ENCODE data around the gene HAUS8. TPM values are rescaled to one million over a fixed set of nuclear protein-coding genes. Genes with fewer than 3 reads are reported as not detected.

Gene HAUS8
- total RNA-seq, 1 donor from 2014 or later: 10.8 TPM

- peak; percentile 59 for DNase-seq (ENCODE audit: low spot score)
Observed at GRCh38 chr19:17075864-17076542, 751 bp upstream of the HAUS8 start.

GRCh38 chr19:17074634-17075034 lies 618 bp downstream of the HAUS8 start:
- no peak for DNase-seq (ENCODE audit: low spot score)

GRCh38 chr19:17073869-17074633 lies 1.2 kb downstream of the HAUS8 start:
- peak; percentile 49 for DNase-seq (ENCODE audit: low spot score)

- no peak for DNase-seq (ENCODE audit: low spot score)
Observed at GRCh38 chr19:17070912-17071311, 4.3 kb downstream of the HAUS8 start.

- DNase-seq (ENCODE audit: low spot score): no peak
Observed at GRCh38 chr19:17070421-17070820, 4.8 kb downstream of the HAUS8 start.

- DNase-seq (ENCODE audit: low spot score): no peak
Observed at GRCh38 chr19:17069193-17069592, 6.1 kb downstream of the HAUS8 start.

GRCh38 chr19:17063428-17063827 lies 11.8 kb downstream of the HAUS8 start:
- DNase-seq (ENCODE audit: low spot score): no peak

GRCh38 chr19:17061691-17062090 lies 13.6 kb downstream of the HAUS8 start:
- DNase-seq (ENCODE audit: low spot score): no peak

- no peak for DNase-seq (ENCODE audit: low spot score)
Observed at GRCh38 chr19:17061205-17061604, 14.0 kb downstream of the HAUS8 start.

GRCh38 chr19:17060802-17061201 lies 14.4 kb downstream of the HAUS8 start:
- DNase-seq (ENCODE audit: low spot score): no peak

GRCh38 chr19:17058236-17058635 lies 17.0 kb downstream of the HAUS8 start:
- DNase-seq (ENCODE audit: low spot score): no peak

GRCh38 chr19:17055636-17056035 lies 19.6 kb downstream of the HAUS8 start:
- no peak for DNase-seq (ENCODE audit: low spot score)

GRCh38 chr19:17054746-17055145 lies 20.5 kb downstream of the HAUS8 start:
- no peak for DNase-seq (ENCODE audit: low spot score)

- peak; percentile 54 for DNase-seq (ENCODE audit: low spot score)
Observed at GRCh38 chr19:17052439-17052838, 22.8 kb downstream of the HAUS8 start.

GRCh38 chr19:17049711-17050280 lies 25.5 kb downstream of the HAUS8 start:
- no peak for DNase-seq (ENCODE audit: low spot score)

- no peak for DNase-seq (ENCODE audit: low spot score)
Observed at GRCh38 chr19:17048885-17049453, 26.3 kb downstream of the HAUS8 start.

- no peak for DNase-seq (ENCODE audit: low spot score)
Observed at GRCh38 chr19:17045907-17046502, 29.2 kb downstream of the HAUS8 start.

GRCh38 chr19:17043744-17044143 lies 31.5 kb downstream of the HAUS8 start:
- no peak for DNase-seq (ENCODE audit: low spot score)

GRCh38 chr19:17041976-17042375 lies 33.3 kb downstream of the HAUS8 start:
- DNase-seq (ENCODE audit: low spot score): no peak

- DNase-seq (ENCODE audit: low spot score): no peak
Observed at GRCh38 chr19:17037966-17038500, 37.2 kb downstream of the HAUS8 start.

GRCh38 chr19:17037184-17037583 lies 38.1 kb downstream of the HAUS8 start:
- DNase-seq (ENCODE audit: low spot score): no peak

- DNase-seq (ENCODE audit: low spot score): no peak
Observed at GRCh38 chr19:17036640-17037039, 38.6 kb downstream of the HAUS8 start.

Data from ureter (tissue), 1 donor.